Motor neuron (in vitro differentiated cells): ENCODE data around the gene POU6F1. TPM values are rescaled to one million over a fixed set of nuclear protein-coding genes. Genes with fewer than 3 reads are reported as not detected.
A peak's percentile ranks its signal among the peaks of the same experiment; 100 is the strongest.
"Not testable (repeated sequence)": the region's sequence is repeated elsewhere in the genome, so short reads cannot be mapped to it uniquely, and the experiment has no call there.

Experiments used
- ATAC-seq, 8 experiments: fragments of 200-7000 bp; cut with Tn5 transposase; replicated peaks in 6 of 8; 2 replicates each; pipeline ENCODE4 v1.8.0; 2021; ENCODE audit warnings: mild to moderate bottlenecking in 8 of 8, moderate library complexity in 8 of 8
- H3K27ac ChIP-seq, 2 donors: fragments of 250-450 bp; sonication (Bioruptor Pico); 2 replicates each; pipeline ENCODE4 v1.9.0; 2021; ENCODE audit warnings: antibody characterized with exemption in 2 of 2, mild to moderate bottlenecking in 2 of 2, moderate library complexity in 1 of 2
- H3K4me1 ChIP-seq, 2 donors: fragments of 250-450 bp; sonication (Bioruptor Pico); replicated peaks in 1 of 2; 2 replicates each; pipeline ENCODE4 v1.6.1; 2021; ENCODE audit warnings: antibody characterized with exemption in 2 of 2, mild to moderate bottlenecking in 2 of 2, moderate library complexity in 1 of 2
- H3K4me3 ChIP-seq, 5 donors: fragments of 250-450 bp; sonication (Bioruptor Pico); 2 replicates each; pipeline ENCODE4 v1.9.0; 2021; ENCODE audit warnings: antibody characterized with exemption in 5 of 5, mild to moderate bottlenecking in 5 of 5, moderate library complexity in 4 of 5
- WGBS, 10 experiments: fragments of 450-650 bp; shearing (Covaris generic); methylation state at CpG; one replicate each; pipeline ENCODE4 v1.0.0; 2022; 5-methylcytosine and 5-hydroxymethylcytosine counted together
- in situ Hi-C, 9 experiments: fragments of 400-800 bp; cut with MboI; loops; one replicate each; pipeline ENCODE4 v1.15.0; 2021; ENCODE audit warnings: low sequenced_read_pairs in 9 of 9, low pct_unique_long_range_greater_than_20kb in 2 of 9; ENCODE audit not compliant: unreplicated experiment in 9 of 9
- total RNA-seq, 8 experiments: library from RNA; unstranded; fragments of 300-600 nt; gene quantifications; 2 replicates each; pipeline versions ENCODE4 v1.2.3 to v1.2.4, GENCODE V29; 2022

POU6F1 gene
- total RNA-seq, 8 experiments from 2014 or later = 3.2 to 28.7 (median 6.0) TPM

- no peak for ATAC-seq
Measured at GRCh38 chr12:51224625-51225024, 6.8 kb upstream of the POU6F1 start.

GRCh38 chr12:51222461-51222860, 4.6 kb upstream of the POU6F1 start:
- in situ Hi-C loops = no loop called here
- ATAC-seq = no peak
- no peak overlapping the region for H3K4me3 ChIP-seq
- peaks cover 17 to 18% of the 10 kb centered on the region in 2 donors for H3K4me1 ChIP-seq
- 40 to 100% (median 80%) methylated on average over 1 to 7 of the region's 7 CpGs for WGBS, 10 experiments
- no peak overlapping the region for H3K27ac ChIP-seq

More at GRCh38 chr12:51224625-51225024, 6.8 kb upstream of the POU6F1 start:
- in situ Hi-C loops = no loop called here
- Histone ChIP-seq H3K4me1 (peaks cover 8 to 11% of the 10 kb centered on the region in 2 donors), H3K27ac (no peak overlapping the region), H3K4me3 (no peak overlapping the region)
- WGBS, 10 experiments = 63 to 100% (median 86%) methylated on average over 1 to 3 of the region's 3 CpGs

DNA sequence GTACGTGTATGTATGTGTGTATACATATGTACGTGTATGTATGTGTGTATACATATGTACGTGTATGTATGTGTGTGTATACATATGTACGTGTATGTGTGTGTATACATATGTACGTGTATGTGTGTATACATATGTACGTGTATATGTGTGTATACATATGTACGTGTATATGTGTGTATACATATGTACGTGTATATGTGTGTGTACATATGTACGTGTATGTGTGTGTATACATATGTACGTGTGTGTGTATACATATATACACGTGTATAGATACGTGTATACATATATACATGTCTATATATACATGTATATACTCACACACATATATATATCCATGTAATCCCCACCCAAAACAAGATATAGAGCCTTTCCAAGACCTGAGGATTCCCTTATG, 2.0 kb upstream of the POU6F1 start:
- H3K27ac ChIP-seq, ATAC-seq, in situ Hi-C loops, H3K4me3 ChIP-seq: not testable (repeated sequence)
- H3K4me1 ChIP-seq = peaks cover 10 to 14% of the 10 kb centered on the region in 2 donors
- 62 to 100% (median 95%) methylated on average over 3 to 9 of the region's 12 CpGs; no CpG with 5 or more reads in 3 of the 10 experiments for WGBS, 10 experiments

DNA sequence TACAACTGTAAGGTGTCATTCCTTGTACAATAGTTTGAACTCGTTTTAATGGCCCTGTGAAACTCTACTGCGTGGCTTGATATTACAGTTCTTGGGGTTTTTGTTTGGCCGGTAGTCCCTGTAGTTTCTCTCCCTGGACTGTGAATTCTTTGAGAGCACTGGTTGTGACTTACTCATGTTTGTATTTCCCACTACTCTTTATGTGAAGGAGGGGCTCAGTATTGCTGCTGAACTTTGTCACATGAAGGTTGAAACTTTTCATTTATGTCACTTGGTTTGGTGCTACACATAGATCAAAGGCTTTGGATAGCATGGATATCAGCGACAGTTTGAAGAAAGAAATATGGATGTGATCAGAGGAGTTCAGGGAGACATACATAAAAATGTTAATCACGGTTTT, 1.5 kb upstream of the POU6F1 start:
- WGBS, 10 experiments = 3 to 93% (median 82%) methylated on average over 2 to 5 of the region's 5 CpGs; no CpG with 5 or more reads in 1 of the 10 experiments
- Histone ChIP-seq H3K4me3 (no peak overlapping the region), H3K27ac (no peak overlapping the region), H3K4me1 (peaks cover 10 to 14% of the 10 kb centered on the region in 2 donors)
- ATAC-seq = no peak
- in situ Hi-C loops = no loop called here

DNA sequence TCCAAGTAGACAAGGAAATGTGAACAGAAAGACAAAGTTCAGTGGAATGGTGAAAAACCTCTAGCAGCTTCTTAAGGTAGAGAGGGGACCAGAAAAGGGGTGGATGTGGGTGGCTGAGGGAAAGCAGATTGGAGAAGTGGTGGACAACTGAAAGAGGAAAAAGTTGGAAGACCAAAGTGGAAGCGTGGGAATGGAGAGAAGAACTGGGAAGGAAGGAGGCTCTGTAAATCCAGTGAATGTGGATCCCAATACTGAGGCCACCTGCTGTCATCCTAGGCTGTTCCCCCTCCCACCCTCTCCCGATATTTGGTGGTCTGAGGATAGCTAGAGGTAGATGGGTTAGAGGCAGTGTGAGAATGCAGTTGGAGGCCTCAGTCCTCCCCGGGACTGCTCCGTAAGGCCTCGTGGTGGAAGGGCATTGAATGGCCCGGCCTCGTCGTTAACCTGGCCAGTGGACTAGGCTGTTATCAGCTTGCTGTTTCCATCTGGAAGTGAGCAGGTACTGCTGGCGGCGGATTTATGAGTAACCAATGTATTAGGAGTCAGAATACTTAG, 822 bp upstream of the POU6F1 start:
- Histone ChIP-seq H3K4me3 (peak overlapping the region; percentile 85 to 97 (median 92)), H3K4me1 (peaks cover 10 to 14% of the 10 kb centered on the region in 2 donors), H3K27ac (no peak overlapping the region)
- in situ Hi-C loops = no loop called here
- no peak for ATAC-seq
- WGBS, 10 experiments = 17 to 71% (median 57%) methylated on average over 1 to 6 of the region's 10 CpGs; no CpG with 5 or more reads in 4 of the 10 experiments

DNA sequence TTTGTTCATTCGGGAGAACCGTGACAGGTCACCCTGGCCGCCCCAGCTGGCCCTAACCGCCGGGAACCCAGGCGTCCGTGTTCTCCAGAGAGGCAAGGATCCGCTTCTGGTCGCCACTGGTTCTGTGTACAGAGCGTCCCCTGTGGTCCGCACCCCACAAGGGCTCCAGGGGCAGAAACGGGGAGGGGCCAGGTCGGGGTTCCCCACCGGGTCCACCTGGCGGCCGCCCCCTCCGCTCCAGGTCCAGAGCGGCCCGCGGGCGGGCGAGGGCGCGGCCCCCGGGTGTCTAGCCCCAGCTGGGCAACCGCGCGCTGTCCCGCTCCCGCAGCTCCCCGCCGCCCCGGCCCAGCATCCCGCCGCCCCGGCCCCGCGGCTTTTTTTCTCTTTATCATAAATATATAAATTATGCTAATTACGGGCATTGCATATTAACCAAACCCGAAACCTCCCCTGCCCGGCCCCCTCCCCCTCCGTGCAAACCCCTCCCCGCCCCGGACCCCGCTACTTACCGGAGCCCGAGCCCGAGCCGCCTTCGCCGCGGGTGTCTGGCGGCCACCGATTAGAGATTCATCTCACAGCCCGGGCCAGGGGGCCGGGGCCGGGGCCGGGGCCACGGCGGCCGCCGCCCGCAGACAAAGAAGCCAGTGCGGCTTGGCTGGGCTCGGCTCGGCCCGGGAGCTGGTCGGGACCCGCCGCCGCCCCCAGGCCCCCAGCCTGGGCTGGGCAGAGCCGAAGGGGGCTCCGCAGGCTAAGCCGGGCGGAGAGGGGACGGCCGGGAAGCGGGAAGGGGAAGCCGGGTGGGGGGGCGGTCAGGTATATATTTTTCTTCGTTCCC, 512 bp downstream of the POU6F1 start:
- peak overlapping the region; percentile 95 to 96 for H3K27ac ChIP-seq
- in situ Hi-C loops = no loop called here
- WGBS, 10 experiments = 0% methylated on average over 3 to 4 of the region's 81 CpGs; no CpG with 5 or more reads in 8 of the 10 experiments
- peak overlapping the region; percentile 85 to 97 (median 92) for H3K4me3 ChIP-seq
- ATAC-seq = peak; percentile 46 to 80 (median 72)
- H3K4me1 ChIP-seq = peaks cover 10 to 14% of the 10 kb centered on the region in 2 donors

DNA sequence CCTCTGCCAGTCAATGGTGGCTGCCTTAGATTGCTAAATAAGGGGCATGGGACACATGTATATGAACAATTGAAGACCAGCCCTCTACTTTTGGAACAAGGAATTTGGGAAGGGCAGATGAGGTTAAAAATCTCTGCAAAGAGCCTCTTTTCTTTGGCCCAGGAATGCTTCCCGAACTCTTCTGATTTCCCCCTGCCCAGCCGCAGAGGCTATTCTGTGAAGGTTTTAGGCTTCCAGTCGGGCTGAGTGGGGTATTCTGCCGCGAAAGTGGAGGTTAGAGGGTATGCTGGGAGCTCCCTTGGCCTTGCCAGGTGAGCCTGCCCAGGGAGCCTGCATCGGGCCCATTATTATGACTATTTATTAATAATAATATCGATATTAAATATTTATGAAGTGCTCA, 1.2 kb downstream of the POU6F1 start:
- no peak for ATAC-seq
- in situ Hi-C loops = no loop called here
- peak overlapping the region; percentile 85 to 97 (median 92) for H3K4me3 ChIP-seq
- 0 to 40% (median 7%) methylated on average over 1 to 3 of the region's 7 CpGs; no CpG with 5 or more reads in 5 of the 10 experiments for WGBS, 10 experiments
- peaks cover 10 to 14% of the 10 kb centered on the region in 2 donors for H3K4me1 ChIP-seq
- H3K27ac ChIP-seq = peak overlapping the region in 1 of 2 donors; percentile 96

DNA sequence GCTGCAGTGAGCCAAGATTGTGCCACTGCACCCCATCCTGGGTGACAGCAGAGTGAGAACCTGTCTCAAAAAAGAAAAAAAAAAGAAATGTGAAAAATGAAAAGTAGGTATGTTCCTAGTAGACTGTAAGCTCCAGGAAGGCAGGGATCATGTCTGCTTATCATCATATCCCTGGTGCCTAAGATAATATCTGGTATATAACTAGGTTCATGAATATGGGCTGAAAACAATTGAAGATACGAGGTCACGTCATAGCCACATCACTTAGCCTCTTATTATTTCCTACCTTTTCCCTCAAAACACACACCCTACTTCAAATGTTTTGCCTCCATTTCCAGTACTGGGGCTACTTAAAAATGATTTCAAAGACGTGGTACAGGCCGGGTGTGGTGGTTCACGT, 3.0 kb downstream of the POU6F1 start:
- in situ Hi-C loops = no loop called here
- 80 to 100% (median 90%) methylated on average over 1 to 3 of the region's 5 CpGs; no CpG with 5 or more reads in 6 of the 10 experiments for WGBS, 10 experiments
- Histone ChIP-seq H3K4me1 (peaks cover 10 to 14% of the 10 kb centered on the region in 2 donors), H3K27ac (no peak overlapping the region), H3K4me3 (no peak overlapping the region)
- ATAC-seq = no peak

DNA sequence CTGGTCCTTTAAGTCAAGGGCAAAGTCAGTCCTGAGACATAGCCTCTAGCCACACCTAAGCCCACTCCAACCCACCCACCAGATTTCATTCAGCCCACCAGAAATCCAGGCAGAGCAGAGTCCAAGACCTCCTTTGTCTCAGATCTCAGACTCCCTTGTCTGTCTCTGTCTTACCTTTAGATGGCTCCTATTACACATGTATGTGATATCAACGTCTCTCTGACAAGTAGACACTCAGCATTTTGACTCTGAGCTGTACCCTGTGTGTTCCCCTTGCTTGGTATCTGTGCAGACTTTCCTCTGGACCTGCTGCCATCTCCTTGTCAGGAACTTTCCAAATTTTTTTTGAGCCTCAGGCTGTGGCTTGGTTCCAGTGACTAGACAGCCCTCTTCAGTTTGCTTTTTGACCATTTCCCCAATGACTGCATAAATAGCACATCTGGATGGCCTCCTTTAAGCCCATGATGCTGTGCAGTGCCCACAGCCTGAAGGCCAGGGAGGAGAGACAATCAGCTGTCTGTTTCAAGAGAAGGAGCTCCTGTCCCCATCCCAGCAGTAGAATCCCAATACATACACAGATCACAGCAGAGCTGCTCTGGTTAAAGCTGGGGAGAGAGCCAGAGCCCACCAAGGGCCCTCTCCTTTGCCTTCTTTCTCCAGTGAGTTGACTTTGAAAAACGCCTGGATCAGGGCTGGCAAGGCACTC, 7.0 kb downstream of the POU6F1 start:
- WGBS, 10 experiments = 17 to 67% (median 29%) methylated on average over 1 to 2 of the region's 2 CpGs; no CpG with 5 or more reads in 4 of the 10 experiments
- Histone ChIP-seq H3K27ac (no peak overlapping the region), H3K4me3 (no peak overlapping the region), H3K4me1 (no peaks in the 10 kb centered on the region)
- no peak for ATAC-seq
- in situ Hi-C loops = no loop called here

GRCh38 chr12:51209259-51209658, 8.6 kb downstream of the POU6F1 start:
- Histone ChIP-seq H3K4me1 (no peaks in the 10 kb centered on the region), H3K4me3 (no peak overlapping the region), H3K27ac (no peak overlapping the region)
- 78 to 100% (median 91%) methylated on average over 1 to 2 of the region's 2 CpGs; no CpG with 5 or more reads in 4 of the 10 experiments for WGBS, 10 experiments
- in situ Hi-C loops = no loop called here
- ATAC-seq = no peak

DNA sequence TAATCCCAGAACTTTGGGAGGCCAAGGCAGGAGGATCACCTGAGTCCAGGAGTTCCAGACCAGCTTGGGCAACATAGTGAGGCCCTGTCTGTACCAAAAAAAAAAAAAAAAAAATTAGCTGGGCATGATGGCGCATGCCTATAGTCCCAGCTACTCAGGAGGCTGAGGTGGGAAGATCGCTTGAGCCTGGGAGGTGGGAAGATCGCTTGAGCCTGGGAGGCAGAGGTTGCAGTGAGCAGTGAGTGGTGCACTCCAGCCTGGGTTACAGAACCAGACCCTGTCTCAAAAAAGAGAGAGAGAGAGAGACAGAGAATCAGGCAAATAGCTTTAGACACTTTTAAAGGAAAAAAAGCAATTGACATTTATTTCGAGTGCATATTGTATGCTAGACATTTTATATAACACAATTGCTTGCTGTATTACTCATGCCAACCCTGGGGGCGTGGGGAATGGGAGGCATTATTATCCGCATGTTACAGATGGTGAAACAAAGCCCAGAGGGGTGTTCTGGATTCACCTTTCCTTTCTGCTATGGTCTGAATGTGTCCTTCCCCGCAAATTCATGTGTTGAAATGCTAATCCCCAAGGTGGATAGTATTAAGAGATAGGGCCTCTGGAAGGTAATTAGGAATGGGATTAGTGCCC, 9.7 kb downstream of the POU6F1 start:
- 80 to 100% (median 88%) methylated on average over 2 to 7 of the region's 7 CpGs for WGBS, 10 experiments
- H3K27ac ChIP-seq = no peak overlapping the region
- in situ Hi-C loops = no loop called here
- H3K4me3 ChIP-seq = no peak overlapping the region
- no peak for ATAC-seq
- H3K4me1 ChIP-seq = no peaks in the 10 kb centered on the region

- no peak for ATAC-seq
- in situ Hi-C loops = no loop called here
- no peak overlapping the region for H3K4me3 ChIP-seq
- H3K27ac ChIP-seq = no peak overlapping the region
- no peaks in the 10 kb centered on the region for H3K4me1 ChIP-seq
- WGBS, 10 experiments = 81 to 100% (median 93%) methylated on average over 1 to 5 of the region's 6 CpGs; no CpG with 5 or more reads in 1 of the 10 experiments
Measured at GRCh38 chr12:51205350-51205749, 12.5 kb downstream of the POU6F1 start.
